ENCODE data around the gene TERT.

Gene TERT

DNA sequence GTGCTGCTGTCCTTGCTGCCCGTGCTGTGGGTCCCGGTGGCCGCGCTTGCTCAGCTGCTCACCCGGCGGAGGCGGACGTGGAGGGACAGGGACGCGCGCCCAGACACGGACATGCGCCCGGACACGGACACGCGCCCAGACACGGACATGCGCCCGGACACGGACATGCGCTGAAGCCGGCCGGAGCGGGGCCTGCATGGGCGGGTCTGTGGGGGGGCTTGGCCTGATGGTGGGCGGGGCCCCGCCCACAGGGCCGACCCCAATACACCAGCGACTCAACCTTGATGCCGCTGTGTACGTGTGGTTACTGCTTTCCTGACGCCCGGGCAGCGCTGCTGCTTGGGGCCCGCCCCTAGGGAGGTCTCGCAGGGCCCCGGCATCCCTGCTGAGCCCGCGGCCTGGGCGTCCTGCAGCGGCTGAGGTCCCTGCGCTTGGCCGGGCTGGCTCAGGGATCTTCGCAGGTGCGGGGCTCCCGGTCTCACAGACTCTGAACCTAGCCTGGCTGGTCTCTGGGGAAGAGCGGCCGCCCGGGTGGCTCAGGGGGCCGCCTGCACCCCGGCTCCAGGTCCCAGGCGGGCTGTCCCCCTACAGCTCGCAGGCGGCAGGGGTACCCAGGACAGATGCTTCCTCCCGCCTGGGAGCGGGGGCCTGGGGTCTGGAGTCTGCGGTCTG is 48.8 kb downstream of the TERT start:
- TF ChIP-seq, protein P1, sequence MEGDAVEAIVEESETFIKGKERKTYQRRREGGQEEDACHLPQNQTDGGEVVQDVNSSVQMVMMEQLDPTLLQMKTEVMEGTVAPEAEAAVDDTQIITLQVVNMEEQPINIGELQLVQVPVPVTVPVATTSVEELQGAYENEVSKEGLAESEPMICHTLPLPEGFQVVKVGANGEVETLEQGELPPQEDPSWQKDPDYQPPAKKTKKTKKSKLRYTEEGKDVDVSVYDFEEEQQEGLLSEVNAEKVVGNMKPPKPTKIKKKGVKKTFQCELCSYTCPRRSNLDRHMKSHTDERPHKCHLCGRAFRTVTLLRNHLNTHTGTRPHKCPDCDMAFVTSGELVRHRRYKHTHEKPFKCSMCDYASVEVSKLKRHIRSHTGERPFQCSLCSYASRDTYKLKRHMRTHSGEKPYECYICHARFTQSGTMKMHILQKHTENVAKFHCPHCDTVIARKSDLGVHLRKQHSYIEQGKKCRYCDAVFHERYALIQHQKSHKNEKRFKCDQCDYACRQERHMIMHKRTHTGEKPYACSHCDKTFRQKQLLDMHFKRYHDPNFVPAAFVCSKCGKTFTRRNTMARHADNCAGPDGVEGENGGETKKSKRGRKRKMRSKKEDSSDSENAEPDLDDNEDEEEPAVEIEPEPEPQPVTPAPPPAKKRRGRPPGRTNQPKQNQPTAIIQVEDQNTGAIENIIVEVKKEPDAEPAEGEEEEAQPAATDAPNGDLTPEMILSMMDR (IDR thresholded peaks at IDR 0.05; ENCODE audit: extremely low read depth, insufficient read depth, missing control alignments) = no peak
- DNase-seq (ENCODE audit: low spot score) = no peak
- in situ Hi-C loops (cut with MboI; ENCODE audit: low pct_unique_long_range_greater_than_20kb, low sequenced_read_pairs, unreplicated experiment) = no loop called here

DNA sequence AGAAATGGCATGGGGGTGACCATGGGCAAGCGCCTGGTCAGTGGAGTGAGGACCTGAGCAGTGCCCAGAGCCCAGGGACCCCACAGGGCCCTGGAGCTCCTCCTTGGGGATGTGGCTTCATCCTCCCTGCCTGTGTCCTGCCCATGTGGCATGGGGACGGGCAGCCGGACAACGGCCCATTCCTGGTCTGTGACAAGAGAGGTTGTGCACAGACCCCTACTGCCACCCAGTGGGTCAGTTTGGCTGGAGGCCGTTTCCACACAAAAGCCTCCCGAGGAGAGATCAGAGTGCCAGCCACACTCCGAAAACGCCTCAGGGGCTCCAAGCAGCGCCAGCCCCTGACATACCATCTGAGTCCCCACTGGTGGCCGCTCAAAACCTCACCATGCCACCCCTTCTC is 49.9 kb downstream of the TERT start:
- no peak for DNase-seq (ENCODE audit: low spot score)
- TF ChIP-seq, protein P1 (IDR thresholded peaks at IDR 0.05; ENCODE audit: extremely low read depth, insufficient read depth, missing control alignments) = no peak
- in situ Hi-C loops (cut with MboI; ENCODE audit: low pct_unique_long_range_greater_than_20kb, low sequenced_read_pairs, unreplicated experiment) = no loop called here

DNA sequence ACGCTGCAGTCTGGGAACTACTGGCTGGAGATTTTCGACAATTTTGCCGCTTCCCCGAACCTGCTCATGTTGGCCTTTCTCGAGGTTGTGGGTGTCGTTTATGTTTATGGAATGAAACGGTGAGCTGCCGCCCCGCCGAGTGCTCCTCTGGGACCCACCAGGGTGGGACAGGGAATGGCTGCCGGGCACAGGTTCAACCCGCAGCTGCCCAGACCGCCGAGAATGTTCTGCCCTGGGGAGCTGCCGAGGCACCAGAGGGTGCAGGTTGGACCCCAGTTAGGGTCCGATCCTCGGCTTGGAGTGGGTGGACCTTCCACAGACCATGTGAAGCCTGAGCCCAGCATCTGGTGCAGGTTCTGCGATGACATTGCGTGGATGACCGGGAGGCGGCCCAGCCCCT is 50.6 kb downstream of the TERT start:
- in situ Hi-C loops (cut with MboI; ENCODE audit: low pct_unique_long_range_greater_than_20kb, low sequenced_read_pairs, unreplicated experiment) = no loop called here
- TF ChIP-seq, protein P1 (IDR thresholded peaks at IDR 0.05; ENCODE audit: extremely low read depth, insufficient read depth, missing control alignments) = no peak

DNA sequence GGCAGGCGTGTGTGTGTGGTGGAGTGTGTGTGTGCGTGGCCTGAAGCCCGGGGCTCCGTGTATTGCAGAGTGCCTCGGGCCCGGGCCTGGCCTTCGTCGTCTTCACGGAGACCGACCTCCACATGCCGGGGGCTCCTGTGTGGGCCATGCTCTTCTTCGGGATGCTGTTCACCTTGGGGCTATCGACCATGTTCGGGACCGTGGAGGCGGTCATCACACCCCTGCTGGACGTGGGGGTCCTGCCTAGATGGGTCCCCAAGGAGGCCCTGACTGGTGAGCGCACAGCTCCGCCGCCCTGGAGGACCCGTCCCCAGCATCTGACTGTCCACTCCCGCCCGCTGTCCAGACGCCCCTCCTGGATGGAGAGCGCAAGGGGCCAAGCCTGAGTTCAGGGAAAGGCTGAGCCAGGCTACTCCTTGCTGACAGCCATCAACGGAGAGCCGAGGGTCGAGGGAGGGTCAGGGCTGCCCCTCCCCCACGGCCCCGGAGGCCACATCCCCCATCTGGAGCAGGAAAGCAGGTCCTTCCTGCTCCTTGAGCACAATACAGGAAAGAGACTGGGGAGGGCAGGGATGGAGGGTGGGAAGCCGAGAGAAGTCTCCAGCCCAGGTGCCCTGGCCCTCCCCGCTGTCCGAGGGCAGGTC is 51.3 kb downstream of the TERT start:
- DNase-seq (ENCODE audit: low spot score) = no peak
- in situ Hi-C loops (cut with MboI; ENCODE audit: low pct_unique_long_range_greater_than_20kb, low sequenced_read_pairs, unreplicated experiment) = no loop called here
- TF ChIP-seq, protein P1 (IDR thresholded peaks at IDR 0.05; ENCODE audit: extremely low read depth, insufficient read depth, missing control alignments) = no peak

More for the DNA sequence above, 50.6 kb downstream of the TERT start:
- DNase-seq (ENCODE audit: low spot score) = no peak

DNA sequence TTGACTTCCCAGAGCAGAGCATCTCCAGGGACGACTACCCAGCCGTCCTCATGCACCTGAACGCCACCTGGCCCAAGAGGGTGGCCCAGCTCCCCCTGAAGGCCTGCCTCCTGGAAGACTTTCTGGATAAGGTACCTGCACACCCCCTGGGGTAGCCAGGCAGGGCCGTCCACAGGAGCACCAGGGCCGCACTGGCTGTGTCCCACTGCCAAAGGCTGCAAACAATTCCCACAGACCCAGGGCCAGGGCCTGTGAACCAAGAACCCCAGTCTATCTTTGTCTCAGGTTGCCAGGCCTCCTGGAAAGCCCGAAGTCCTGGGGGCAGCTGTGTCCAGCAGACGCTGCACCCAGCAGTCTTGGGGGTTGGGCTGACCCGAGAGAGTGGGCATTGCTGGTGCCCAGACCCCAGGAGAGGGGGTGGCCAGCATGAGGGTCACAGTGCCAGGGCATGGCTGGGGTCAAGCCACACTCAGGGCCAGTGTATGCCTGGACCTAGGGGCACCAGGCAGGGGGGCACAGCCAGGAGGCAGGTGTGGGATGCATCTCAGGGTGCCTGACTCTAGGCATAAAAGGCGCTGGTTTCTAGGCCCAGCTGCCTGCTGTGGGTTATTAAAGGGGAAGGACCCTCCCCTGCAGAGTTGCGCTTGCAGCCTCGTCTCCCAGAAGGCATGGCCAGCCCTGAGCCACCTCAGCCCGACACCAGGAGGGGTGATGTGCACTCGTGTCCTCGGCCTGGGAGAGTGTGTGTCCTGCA is 52.0 kb downstream of the TERT start:
- no peak for DNase-seq (ENCODE audit: low spot score)
- in situ Hi-C loops (cut with MboI; ENCODE audit: low pct_unique_long_range_greater_than_20kb, low sequenced_read_pairs, unreplicated experiment) = no loop called here
- TF ChIP-seq, protein P1 (IDR thresholded peaks at IDR 0.05; ENCODE audit: extremely low read depth, insufficient read depth, missing control alignments) = no peak

DNA sequence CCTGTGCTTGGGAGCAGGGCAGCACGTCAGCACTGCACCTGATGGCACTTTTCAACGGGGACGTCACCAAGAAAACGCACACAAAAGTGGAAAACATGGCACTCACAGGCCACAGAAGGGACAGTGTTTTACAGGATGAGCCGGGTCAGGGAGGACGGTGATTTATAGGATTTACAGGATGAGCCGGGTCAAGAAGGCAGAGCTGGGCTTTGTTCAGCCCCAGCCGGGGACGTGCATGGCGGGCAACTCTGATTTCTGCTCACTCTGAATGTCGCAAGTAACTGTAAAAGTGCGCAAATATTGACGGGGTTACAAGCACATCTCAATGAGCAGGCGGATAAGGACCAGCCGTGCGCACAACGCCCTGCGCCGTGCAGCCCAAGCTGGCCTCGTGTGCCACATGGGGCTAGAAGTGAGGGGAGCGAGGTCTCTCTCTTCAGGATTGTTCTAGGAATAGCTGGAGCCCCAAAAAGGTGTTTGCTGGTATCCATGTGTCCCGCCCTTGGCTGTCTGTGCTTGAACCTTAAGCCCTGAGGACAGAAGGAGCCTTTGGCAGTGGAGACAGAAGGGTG is 53.3 kb downstream of the TERT start:
- no peak for DNase-seq (ENCODE audit: low spot score)

More for the DNA sequence above, 53.3 kb downstream of the TERT start:
- in situ Hi-C loops (cut with MboI; ENCODE audit: low pct_unique_long_range_greater_than_20kb, low sequenced_read_pairs, unreplicated experiment) = no loop called here
- TF ChIP-seq, protein P1 (IDR thresholded peaks at IDR 0.05; ENCODE audit: extremely low read depth, insufficient read depth, missing control alignments) = no peak
